ENCODE measurements around the gene TTBK2. TPM values are rescaled to one million over a fixed set of nuclear protein-coding genes. Genes with fewer than 3 reads are reported as not detected.

TTBK2 gene
- total RNA-seq, 1 experiment from 2014 or later, result 10.6 TPM

GRCh38 chr15:42868683-42869082, 51.9 kb downstream of the TTBK2 start:
- POLR2A ChIA-PET, result no interaction called here
- CTCF ChIA-PET, result no interaction called here
- H4K20me1 ChIP-seq (ENCODE audit: insufficient read depth), result no peaks in the 10 kb centered on the region
- no peak overlapping the region for H3K27ac ChIP-seq (ENCODE audit: low read depth, low read length)
- no peaks in the 10 kb centered on the region for H3K4me1 ChIP-seq (ENCODE audit: control insufficient read depth in 1 of 2, insufficient read depth in 2 of 2, low read length in 2 of 2)
- ATAC-seq, result no peak
- BruUV-seq (replicated peaks), result no TSS peak
- intact Hi-C loops (cut with micrococcal nuclease), result no loop called here
- H3K27me3 ChIP-seq (ENCODE audit: insufficient read depth, low read length), result no peaks in the 10 kb centered on the region
- no peak overlapping the region for H3K4me3 ChIP-seq (replicated peaks in 1 of 2; ENCODE audit: low read depth in 1 of 2, low read length in 2 of 2)
- RAD21 ChIA-PET (ENCODE audit: low non-redundant PET in 1 of 2, low total read pairs in 2 of 2, uncharacterized antibody in 2 of 2, unreplicated experiment in 2 of 2), result interaction anchor here in 1 of 2 experiments (0.8 kb wide), 1 partner anchor 117 kb away, joined by 6 read pairs; no protein-coding TSS in a partner anchor
- DNase-seq (ENCODE audit: low read depth, low spot score), result no peak
- no peaks in the 10 kb centered on the region for H3K36me3 ChIP-seq (ENCODE audit: control insufficient read depth in 1 of 2, insufficient read depth in 2 of 2, low read length in 2 of 2)
- H3K79me2 ChIP-seq (ENCODE audit: insufficient read depth, low read length), result no peaks in the 10 kb centered on the region
- no peaks in the 10 kb centered on the region for H3K9me3 ChIP-seq (ENCODE audit: control insufficient read depth in 1 of 2, insufficient read depth in 1 of 2, low read depth in 1 of 2, low read length in 2 of 2)
- no peaks in the 10 kb centered on the region for H3K9me2 ChIP-seq (ENCODE audit: insufficient read depth)
- TF ChIP-seq ELF1 (IDR thresholded peaks at IDR 0.05; ENCODE audit: borderline replicate concordance, low read depth) (no peak), ZFX (IDR thresholded peaks at IDR 0.05) (no peak), SP1 (IDR thresholded peaks at IDR 0.05; ENCODE audit: low read depth) (no peak), POLR2A (IDR thresholded peaks at IDR 0.05; ENCODE audit: borderline replicate concordance, extremely low read depth, insufficient read depth, insufficient read length) (no peak), EZH2 (IDR thresholded peaks at IDR 0.05) (no peak), EZH2phosphoT487 (IDR thresholded peaks at IDR 0.05; ENCODE audit: borderline replicate concordance) (no peak), RAD21 (IDR thresholded peaks at IDR 0.05; ENCODE audit: low read depth) (no peak), CEBPB (IDR thresholded peaks at IDR 0.05; ENCODE audit: low read depth) (no peak), MAX (IDR thresholded peaks at IDR 0.05) (no peak), CTCF (IDR thresholded peaks at IDR 0.05 in 2 of 3, conservative IDR thresholded peaks at IDR 0.05 in 1 of 3; ENCODE audit: borderline replicate concordance in 1 of 3, insufficient read depth in 1 of 3, low read depth in 2 of 3, low read length in 2 of 3) (no peak), TCF7L2 (IDR thresholded peaks at IDR 0.05; ENCODE audit: borderline replicate concordance, extremely low read depth, insufficient read depth, insufficient read length) (no peak), REST (IDR thresholded peaks at IDR 0.05; ENCODE audit: low read depth) (no peak)
- H3K9ac ChIP-seq (ENCODE audit: low read length), result no peak overlapping the region
- H2AFZ ChIP-seq (ENCODE audit: low read depth, low read length, poor library complexity, severe bottlenecking), result no peak overlapping the region
- no peak overlapping the region for H3K4me2 ChIP-seq (ENCODE audit: low read length)
